NT2/D1 (cell line): ENCODE measurements around the gene KIAA1614.

Experiments
- DNase-seq: peaks from one replicate; pipeline ENCODE4 v3.0.0-alpha.2; 2011; ENCODE audit warnings: low read depth, low spot score
- H3K27me3 ChIP-seq: 2 replicates; pipeline ENCODE4 v1.6.0; 2011; ENCODE audit warnings: mild to moderate bottlenecking; ENCODE audit not compliant: insufficient read length, insufficient read depth
- H3K36me3 ChIP-seq: 2 replicates; pipeline ENCODE4 v1.6.1; 2011; ENCODE audit warnings: mild to moderate bottlenecking, low read length, mixed read lengths; ENCODE audit not compliant: insufficient read depth, insufficient read length
- H3K4me1 ChIP-seq: 2 replicates; pipeline ENCODE4 v1.5.1; 2011; ENCODE audit not compliant: insufficient read depth, insufficient read length
- H3K4me3 ChIP-seq: 2 replicates; pipeline ENCODE4 v1.5.1; 2011; ENCODE audit warnings: low read depth; ENCODE audit not compliant: insufficient read length
- H3K9ac ChIP-seq: 2 replicates; pipeline ENCODE4 v1.6.0; 2011; ENCODE audit warnings: low read depth; ENCODE audit not compliant: insufficient read length
- H3K9me3 ChIP-seq: 2 replicates; pipeline ENCODE4 v1.5.1; 2011; ENCODE audit warnings: mild to moderate bottlenecking, low read length; ENCODE audit not compliant: insufficient read depth
- SUZ12 ChIP-seq: IDR thresholded peaks from 2 replicates; pipeline ENCODE4 v1.6.1; 2011; ENCODE audit not compliant: insufficient read length, insufficient read depth; ENCODE audit errors: extremely low read depth
- YY1 ChIP-seq: IDR thresholded peaks from 2 replicates; pipeline ENCODE4 v1.6.1; 2011; ENCODE audit not compliant: insufficient read length, insufficient read depth
- ZNF274 ChIP-seq: IDR thresholded peaks from 2 replicates; pipeline ENCODE4 v1.6.1; 2011; ENCODE audit warnings: mild to moderate bottlenecking, low read depth, low read length

KIAA1614 gene

GRCh38 chr1:180969434-180969833 is 56.7 kb downstream of the KIAA1614 start:
- no peaks in the 10 kb centered on the region for H3K4me1 ChIP-seq
- no peak for TF ChIP-seq SUZ12
- TF ChIP-seq YY1 = no peak
- TF ChIP-seq ZNF274 = no peak
- no peak overlapping the region for H3K9ac ChIP-seq
- DNase-seq = no peak
- no peaks in the 10 kb centered on the region for H3K27me3 ChIP-seq
- H3K4me3 ChIP-seq = no peak overlapping the region
- H3K9me3 ChIP-seq = no peaks in the 10 kb centered on the region
- peaks cover 75% of the 10 kb centered on the region for H3K36me3 ChIP-seq

- H3K36me3 ChIP-seq = peaks cover 69% of the 10 kb centered on the region
- H3K4me1 ChIP-seq = no peaks in the 10 kb centered on the region
- H3K9ac ChIP-seq = no peak overlapping the region
Measured at GRCh38 chr1:180970333-180971079, 57.8 kb downstream of the KIAA1614 start.

GRCh38 chr1:180971273-180971997 is 58.7 kb downstream of the KIAA1614 start:
- DNase-seq = no peak
- Histone ChIP-seq H3K36me3 (peaks cover 70% of the 10 kb centered on the region), H3K9ac (no peak overlapping the region), H3K9me3 (no peaks in the 10 kb centered on the region), H3K4me1 (no peaks in the 10 kb centered on the region), H3K4me3 (no peak overlapping the region), H3K27me3 (no peaks in the 10 kb centered on the region)
- TF ChIP-seq ZNF274 (no peak), YY1 (no peak), SUZ12 (no peak)

More at GRCh38 chr1:180970333-180971079, 57.8 kb downstream of the KIAA1614 start:
- H3K9me3 ChIP-seq = no peaks in the 10 kb centered on the region
- no peaks in the 10 kb centered on the region for H3K27me3 ChIP-seq
- TF ChIP-seq YY1 (no peak), SUZ12 (no peak), ZNF274 (no peak)
- no peak overlapping the region for H3K4me3 ChIP-seq
- no peak for DNase-seq

- no peak for DNase-seq
- Histone ChIP-seq H3K36me3 (peaks cover 77% of the 10 kb centered on the region), H3K9ac (no peak overlapping the region), H3K27me3 (no peaks in the 10 kb centered on the region), H3K4me1 (no peaks in the 10 kb centered on the region), H3K4me3 (no peak overlapping the region), H3K9me3 (no peaks in the 10 kb centered on the region)
- TF ChIP-seq ZNF274 (no peak), YY1 (no peak), SUZ12 (no peak)
Measured at GRCh38 chr1:180973369-180973768, 60.7 kb downstream of the KIAA1614 start.

DNA sequence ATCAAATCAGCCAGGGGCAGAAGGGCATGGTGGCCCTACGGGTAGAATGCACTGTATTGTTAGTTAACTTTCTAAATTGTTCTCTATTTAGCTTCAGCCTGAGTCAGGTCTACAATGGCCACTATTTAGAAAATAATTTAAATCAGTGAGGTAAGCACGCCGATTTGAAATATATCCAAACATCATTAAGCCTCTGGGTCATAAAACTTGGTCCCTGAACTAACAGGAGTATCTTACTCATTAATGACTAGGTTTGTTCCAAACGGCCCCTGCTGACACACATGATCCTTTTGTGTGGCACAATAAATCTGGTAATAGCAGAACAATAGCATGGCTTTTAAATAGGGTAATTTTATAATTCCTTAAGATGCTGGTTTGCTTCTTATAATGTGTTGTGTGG is 61.5 kb downstream of the KIAA1614 start:
- Histone ChIP-seq H3K9me3 (no peaks in the 10 kb centered on the region), H3K4me1 (no peaks in the 10 kb centered on the region), H3K36me3 (peaks cover 80% of the 10 kb centered on the region), H3K27me3 (no peaks in the 10 kb centered on the region), H3K9ac (no peak overlapping the region), H3K4me3 (no peak overlapping the region)
- TF ChIP-seq ZNF274 = no peak
- no peak for TF ChIP-seq SUZ12
- TF ChIP-seq YY1 = no peak
- DNase-seq = no peak

DNA sequence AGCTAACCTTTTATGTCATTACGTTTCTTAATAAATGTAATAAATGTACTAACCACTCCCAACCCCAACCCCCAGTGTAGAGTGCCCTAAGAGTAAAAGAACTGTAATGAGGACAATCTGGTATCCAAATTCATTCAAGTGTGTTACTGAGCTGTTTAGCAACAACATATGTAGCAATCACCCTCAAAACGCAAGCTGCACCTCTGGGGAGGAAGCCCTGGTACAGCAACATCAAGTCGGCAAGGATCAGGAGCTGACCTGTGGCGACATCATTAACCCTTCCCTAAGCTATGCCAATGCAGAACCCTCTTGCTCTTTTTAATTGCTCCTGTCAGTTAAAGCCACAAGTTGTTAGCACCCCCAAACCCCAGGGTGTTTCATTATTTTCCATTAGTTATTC is 62.9 kb downstream of the KIAA1614 start:
- no peak for DNase-seq
- peaks cover 72% of the 10 kb centered on the region for H3K36me3 ChIP-seq
- no peak overlapping the region for H3K4me3 ChIP-seq
- H3K9me3 ChIP-seq = no peaks in the 10 kb centered on the region
- H3K27me3 ChIP-seq = no peaks in the 10 kb centered on the region
- no peaks in the 10 kb centered on the region for H3K4me1 ChIP-seq
- TF ChIP-seq SUZ12 = no peak
- no peak for TF ChIP-seq YY1
- no peak for TF ChIP-seq ZNF274
- no peak overlapping the region for H3K9ac ChIP-seq

- no peaks in the 10 kb centered on the region for H3K9me3 ChIP-seq
- H3K36me3 ChIP-seq = peaks cover 72% of the 10 kb centered on the region
- H3K27me3 ChIP-seq = no peaks in the 10 kb centered on the region
- H3K9ac ChIP-seq = no peak overlapping the region
- TF ChIP-seq YY1 (no peak), SUZ12 (no peak), ZNF274 (no peak)
- H3K4me1 ChIP-seq = no peaks in the 10 kb centered on the region
- DNase-seq = no peak
- no peak overlapping the region for H3K4me3 ChIP-seq
Measured at GRCh38 chr1:180976191-180976590, 63.5 kb downstream of the KIAA1614 start.
